ENCODE results near the gene WDR33.

WDR33 gene

GRCh38 chr2:127676906-127677305 is 134.1 kb downstream of the WDR33 start:
- H3K9me3 ChIP-seq (ENCODE audit: insufficient read depth, low read length, severe bottlenecking) = no peaks in the 10 kb centered on the region
- H3K79me2 ChIP-seq (ENCODE audit: insufficient read depth, low read length) = no peaks in the 10 kb centered on the region
- no peak for DNase-seq
- H3K4me3 ChIP-seq (ENCODE audit: low read depth in 1 of 2, low read length in 2 of 2) = no peak overlapping the region
- no peaks in the 10 kb centered on the region for H3K4me1 ChIP-seq (ENCODE audit: insufficient read depth, low read length)
- no peaks in the 10 kb centered on the region for H4K20me1 ChIP-seq (ENCODE audit: insufficient read depth, low read length)
- no peak for ATAC-seq (ENCODE audit: insufficient read depth, low read depth)
- H3K27me3 ChIP-seq (ENCODE audit: insufficient read depth, low read length, poor library complexity) = peaks cover 4% of the 10 kb centered on the region
- TF ChIP-seq EZH2 (IDR thresholded peaks at IDR 0.05; ENCODE audit: borderline replicate concordance, low read depth, low read length, severe bottlenecking) (no peak), CTCF (IDR thresholded peaks at IDR 0.05; ENCODE audit: borderline replicate concordance, extremely low read depth, low read length, poor library complexity, severe bottlenecking) (no peak)
- H3K27ac ChIP-seq (ENCODE audit: low read length) = no peak overlapping the region
- H3K4me2 ChIP-seq (ENCODE audit: insufficient read depth, low read length) = no peak overlapping the region
- no peak overlapping the region for H3K9ac ChIP-seq (ENCODE audit: low read depth, low read length)
- H3K36me3 ChIP-seq (ENCODE audit: insufficient read depth, low read length) = no peaks in the 10 kb centered on the region
- H2AFZ ChIP-seq (ENCODE audit: low read depth, low read length) = no peak overlapping the region

- no peak within 1 kb of the TSS for H2AFZ ChIP-seq (ENCODE audit: low read depth, low read length)
- no peak for TF ChIP-seq CTCF (IDR thresholded peaks at IDR 0.05; ENCODE audit: borderline replicate concordance, extremely low read depth, low read length, poor library complexity, severe bottlenecking)
- no peak for TF ChIP-seq EZH2 (IDR thresholded peaks at IDR 0.05; ENCODE audit: borderline replicate concordance, low read depth, low read length, severe bottlenecking)
- no peaks in the 10 kb centered on the region for H3K9me3 ChIP-seq (ENCODE audit: insufficient read depth, low read length, severe bottlenecking)
- ATAC-seq (ENCODE audit: insufficient read depth, low read depth) (no peak), DNase-seq (no peak)
- H3K27ac ChIP-seq (ENCODE audit: low read length) = no peak within 1 kb of the TSS
- H3K4me3 ChIP-seq (ENCODE audit: low read depth in 1 of 2, low read length in 2 of 2) = no peak within 1 kb of the TSS
- H4K20me1 ChIP-seq (ENCODE audit: insufficient read depth, low read length) = no peaks in the 10 kb centered on the region
- peaks cover 4% of the 10 kb centered on the region for H3K27me3 ChIP-seq (ENCODE audit: insufficient read depth, low read length, poor library complexity)
- no peaks in the 10 kb centered on the region for H3K4me1 ChIP-seq (ENCODE audit: insufficient read depth, low read length)
- no peak within 1 kb of the TSS for H3K9ac ChIP-seq (ENCODE audit: low read depth, low read length)
- no peak within 1 kb of the TSS for H3K4me2 ChIP-seq (ENCODE audit: insufficient read depth, low read length)
- no peaks in the 10 kb centered on the region for H3K36me3 ChIP-seq (ENCODE audit: insufficient read depth, low read length)
- H3K79me2 ChIP-seq (ENCODE audit: insufficient read depth, low read length) = no peaks in the 10 kb centered on the region
Observed at GRCh38 chr2:127675331-127676261, 135.4 kb downstream of the WDR33 start, which contains the start of gene LIMS2. Gene LIMS2, minus strand, starts transcription at chr2:127675530. Its CDS starts 506 bp downstream, at chr2:127675024.

GRCh38 chr2:127674241-127675209 is 136.4 kb downstream of the WDR33 start:
- no peaks in the 10 kb centered on the region for H4K20me1 ChIP-seq (ENCODE audit: insufficient read depth, low read length)
- DNase-seq (no peak), ATAC-seq (ENCODE audit: insufficient read depth, low read depth) (peak; percentile 69)
- H3K4me1 ChIP-seq (ENCODE audit: insufficient read depth, low read length) = no peaks in the 10 kb centered on the region
- H3K27ac ChIP-seq (ENCODE audit: low read length) = no peak overlapping the region
- H3K9me3 ChIP-seq (ENCODE audit: insufficient read depth, low read length, severe bottlenecking) = no peaks in the 10 kb centered on the region
- no peak overlapping the region for H3K4me3 ChIP-seq (ENCODE audit: low read depth in 1 of 2, low read length in 2 of 2)
- TF ChIP-seq CTCF (IDR thresholded peaks at IDR 0.05; ENCODE audit: borderline replicate concordance, extremely low read depth, low read length, poor library complexity, severe bottlenecking) (no peak), EZH2 (IDR thresholded peaks at IDR 0.05; ENCODE audit: borderline replicate concordance, low read depth, low read length, severe bottlenecking) (no peak)
- H2AFZ ChIP-seq (ENCODE audit: low read depth, low read length) = no peak overlapping the region
- peaks cover 4% of the 10 kb centered on the region for H3K27me3 ChIP-seq (ENCODE audit: insufficient read depth, low read length, poor library complexity)
- H3K9ac ChIP-seq (ENCODE audit: low read depth, low read length) = no peak overlapping the region
- H3K79me2 ChIP-seq (ENCODE audit: insufficient read depth, low read length) = no peaks in the 10 kb centered on the region
- no peaks in the 10 kb centered on the region for H3K36me3 ChIP-seq (ENCODE audit: insufficient read depth, low read length)
- no peak overlapping the region for H3K4me2 ChIP-seq (ENCODE audit: insufficient read depth, low read length)

Data from DND-41 (cell line).